HEK293 (cell line): ENCODE measurements around the gene HRCT1.
"Not testable (repeated sequence)": the region's sequence is repeated elsewhere in the genome, so short reads cannot be mapped to it uniquely, and the experiment has no call there.

ENCODE experiments used
- CTCF ChIA-PET: fragments of 350-600 bp; formaldehyde crosslinking; extraction: SDS; loops from one replicate; lab custom pipeline; 2021; ENCODE audit warnings: antibody characterized with exemption; lab: Yijun Ruan, JAX
- POLR2A ChIA-PET: fragments of 300-600 bp; formaldehyde crosslinking; extraction: SDS; loops from one replicate; lab custom pipeline; 2020; ENCODE audit warnings: antibody characterized with exemption, inconsistent platforms; lab: Yijun Ruan, JAX
- H3K27ac ChIP-seq: fragments of 200-500 bp; sonication (Bioruptor generic); 2 replicates; pipeline ENCODE4 v1.5.1; 2014; ENCODE audit warnings: low read depth, low read length, control low read depth, inconsistent platforms; ENCODE audit errors: extremely low read depth
- H3K36me3 ChIP-seq, 2 experiments: fragments of 200-500 bp in 1 of 2; sonication (Bioruptor generic) in 1 of 2; 1 replicate in 1 of 2; 2 replicates in 1 of 2; pipeline ENCODE4 v1.5.1; 2014 to 2017; ENCODE audit warnings: inconsistent platforms in 2 of 2, low read length in 2 of 2; ENCODE audit not compliant: control insufficient read depth in 2 of 2, insufficient read depth in 1 of 2
- H3K4me1 ChIP-seq: fragments of 200-500 bp; sonication (Bioruptor generic); 2 replicates; pipeline ENCODE4 v1.5.1; 2014; ENCODE audit warnings: mild to moderate bottlenecking, low read length, inconsistent platforms; ENCODE audit not compliant: control insufficient read depth, insufficient read depth
- H3K4me3 ChIP-seq: 2 replicates; pipeline ENCODE4 v1.5.1; 2011; ENCODE audit warnings: low read depth, mild to moderate bottlenecking, control low read depth, low read length, moderate library complexity
- H3K9me3 ChIP-seq: fragments of 200-500 bp; sonication (Bioruptor generic); 2 replicates; pipeline ENCODE4 v1.5.1; 2014; ENCODE audit warnings: low read depth, low read length, inconsistent platforms; ENCODE audit not compliant: control insufficient read depth, insufficient read depth
- BCL11B ChIP-seq: fragments of 450-650 bp; formaldehyde crosslinking; IDR thresholded peaks from 2 replicates; pipeline ENCODE4 v1.5.1; 2016; ENCODE audit warnings: low read depth, missing biosample characterization, missing genetic modification characterization
- GLIS2 ChIP-seq: fragments of 450-650 bp; formaldehyde crosslinking; IDR thresholded peaks from 2 replicates; pipeline ENCODE4 v1.5.1; 2016; ENCODE audit warnings: missing biosample characterization, missing genetic modification characterization
- ZEB2 ChIP-seq: fragments of 450-650 bp; formaldehyde crosslinking; IDR thresholded peaks from 2 replicates; pipeline ENCODE4 v1.5.1; 2016; ENCODE audit warnings: missing biosample characterization, missing genetic modification characterization
- ZNF146 ChIP-seq: fragments of 450-650 bp; formaldehyde crosslinking; IDR thresholded peaks from 2 replicates; pipeline ENCODE4 v1.5.1; 2016; ENCODE audit warnings: missing biosample characterization, missing genetic modification characterization
- ZNF175 ChIP-seq: fragments of 450-650 bp; formaldehyde crosslinking; IDR thresholded peaks from 2 replicates; pipeline ENCODE4 v1.5.1; 2016; ENCODE audit warnings: missing biosample characterization, missing genetic modification characterization
- ZNF184 ChIP-seq: fragments of 450-650 bp; IDR thresholded peaks from 2 replicates; pipeline ENCODE4 v1.5.1; 2018; ENCODE audit warnings: missing biosample characterization, mild to moderate bottlenecking, missing genetic modification characterization
- ZNF239 ChIP-seq: fragments of 450-650 bp; formaldehyde crosslinking; IDR thresholded peaks from 2 replicates; pipeline ENCODE4 v1.5.1; 2016; ENCODE audit warnings: missing biosample characterization, missing genetic modification characterization
- ZNF302 ChIP-seq: fragments of 450-650 bp; formaldehyde crosslinking; IDR thresholded peaks from 2 replicates; pipeline ENCODE4 v1.5.1; 2016; ENCODE audit warnings: missing biosample characterization, missing genetic modification characterization, low read depth
- ZNF354C ChIP-seq: fragments of 450-650 bp; formaldehyde crosslinking; IDR thresholded peaks from 2 replicates; pipeline ENCODE4 v1.5.1; 2016; ENCODE audit warnings: missing biosample characterization, missing genetic modification characterization, low read depth, borderline replicate concordance
- ZNF600 ChIP-seq: fragments of 450-650 bp; formaldehyde crosslinking; IDR thresholded peaks from 2 replicates; pipeline ENCODE4 v1.5.1; 2016; ENCODE audit warnings: missing biosample characterization, missing genetic modification characterization
- ZNF660 ChIP-seq: fragments of 450-650 bp; IDR thresholded peaks from 2 replicates; pipeline ENCODE4 v1.5.1; 2018; ENCODE audit warnings: missing biosample characterization, mild to moderate bottlenecking, missing genetic modification characterization
- ZNF791 ChIP-seq: fragments of 450-650 bp; formaldehyde crosslinking; IDR thresholded peaks from 2 replicates; pipeline ENCODE4 v1.5.1; 2016; ENCODE audit warnings: missing biosample characterization, missing genetic modification characterization
- TF ChIP-seq, protein P1 (sequence below): fragments of 450-650 bp; formaldehyde crosslinking; IDR thresholded peaks from 2 replicates; pipeline ENCODE4 v1.5.1; 2016; ENCODE audit warnings: missing biosample characterization, missing genetic modification characterization, borderline replicate concordance
- TF ChIP-seq, protein P2 (sequence below): fragments of 450-650 bp; formaldehyde crosslinking; IDR thresholded peaks from 2 replicates; pipeline ENCODE4 v1.5.1; 2016; ENCODE audit warnings: missing biosample characterization, missing genetic modification characterization, borderline replicate concordance
- TF ChIP-seq, protein P3 (sequence below): IDR thresholded peaks from 2 replicates; pipeline ENCODE4 v1.6.1; 2011; ENCODE audit warnings: mild to moderate bottlenecking, low read depth, low read length, borderline replicate concordance
- TF ChIP-seq, protein P4 (sequence below): fragments of 450-650 bp; formaldehyde crosslinking; IDR thresholded peaks from 2 replicates; pipeline ENCODE4 v1.5.1; 2016; ENCODE audit warnings: missing biosample characterization, missing genetic modification characterization

Gene HRCT1

DNA sequence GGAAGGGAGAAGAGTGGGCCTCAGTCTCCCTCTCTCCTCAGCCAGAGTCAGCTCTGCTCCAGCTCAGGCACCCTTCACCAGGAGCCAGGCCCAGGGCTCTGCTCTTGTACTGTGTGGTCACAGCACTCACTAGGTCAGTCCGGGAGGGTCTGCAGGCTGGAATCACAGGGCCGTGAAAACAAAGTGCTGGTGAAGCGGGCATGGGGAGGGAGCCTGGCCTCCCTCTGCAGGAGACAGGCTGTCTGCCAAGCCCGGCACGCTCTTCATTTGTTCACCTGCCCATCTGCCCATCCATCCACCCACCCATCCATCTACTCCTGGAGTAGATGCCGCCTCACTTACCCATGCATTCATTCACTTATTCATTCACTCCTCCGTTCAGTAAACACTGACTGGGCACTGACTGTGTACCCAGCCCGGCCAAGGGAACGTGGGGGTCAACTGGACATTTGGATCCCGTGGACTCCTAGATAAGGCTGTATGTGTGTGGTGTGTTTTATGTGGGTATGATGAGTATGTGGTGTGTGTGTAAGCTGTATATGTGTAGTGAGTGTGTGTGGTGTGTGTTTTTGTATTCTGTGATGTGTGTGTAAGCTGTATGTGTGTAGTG, 6.9 kb downstream of the HRCT1 start:
- H3K9me3 ChIP-seq = no peaks in the 10 kb centered on the region
- no peak overlapping the region for H3K4me3 ChIP-seq
- no peak overlapping the region for H3K27ac ChIP-seq
- POLR2A ChIA-PET = no interaction called here
- CTCF ChIA-PET = interaction anchor here (0.5 to 3.6 kb wide), 5 partner anchors 9 to 849 kb away, joined by 3 to 45 read pairs (median 11); no protein-coding TSS in a partner anchor
- H3K36me3 ChIP-seq = no peaks in the 10 kb centered on the region
- TF ChIP-seq, protein P1, sequence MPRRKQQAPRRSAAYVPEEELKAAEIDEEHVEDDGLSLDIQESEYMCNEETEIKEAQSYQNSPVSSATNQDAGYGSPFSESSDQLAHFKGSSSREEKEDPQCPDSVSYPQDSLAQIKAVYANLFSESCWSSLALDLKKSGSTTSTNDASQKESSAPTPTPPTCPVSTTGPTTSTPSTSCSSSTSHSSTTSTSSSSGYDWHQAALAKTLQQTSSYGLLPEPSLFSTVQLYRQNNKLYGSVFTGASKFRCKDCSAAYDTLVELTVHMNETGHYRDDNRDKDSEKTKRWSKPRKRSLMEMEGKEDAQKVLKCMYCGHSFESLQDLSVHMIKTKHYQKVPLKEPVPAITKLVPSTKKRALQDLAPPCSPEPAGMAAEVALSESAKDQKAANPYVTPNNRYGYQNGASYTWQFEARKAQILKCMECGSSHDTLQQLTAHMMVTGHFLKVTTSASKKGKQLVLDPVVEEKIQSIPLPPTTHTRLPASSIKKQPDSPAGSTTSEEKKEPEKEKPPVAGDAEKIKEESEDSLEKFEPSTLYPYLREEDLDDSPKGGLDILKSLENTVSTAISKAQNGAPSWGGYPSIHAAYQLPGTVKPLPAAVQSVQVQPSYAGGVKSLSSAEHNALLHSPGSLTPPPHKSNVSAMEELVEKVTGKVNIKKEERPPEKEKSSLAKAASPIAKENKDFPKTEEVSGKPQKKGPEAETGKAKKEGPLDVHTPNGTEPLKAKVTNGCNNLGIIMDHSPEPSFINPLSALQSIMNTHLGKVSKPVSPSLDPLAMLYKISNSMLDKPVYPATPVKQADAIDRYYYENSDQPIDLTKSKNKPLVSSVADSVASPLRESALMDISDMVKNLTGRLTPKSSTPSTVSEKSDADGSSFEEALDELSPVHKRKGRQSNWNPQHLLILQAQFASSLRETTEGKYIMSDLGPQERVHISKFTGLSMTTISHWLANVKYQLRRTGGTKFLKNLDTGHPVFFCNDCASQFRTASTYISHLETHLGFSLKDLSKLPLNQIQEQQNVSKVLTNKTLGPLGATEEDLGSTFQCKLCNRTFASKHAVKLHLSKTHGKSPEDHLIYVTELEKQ (tag by site-specific recombination) = no peak
- no peak for TF ChIP-seq GLIS2 (tag by site-specific recombination)
- TF ChIP-seq ZNF600 = no peak
- TF ChIP-seq, protein P2, sequence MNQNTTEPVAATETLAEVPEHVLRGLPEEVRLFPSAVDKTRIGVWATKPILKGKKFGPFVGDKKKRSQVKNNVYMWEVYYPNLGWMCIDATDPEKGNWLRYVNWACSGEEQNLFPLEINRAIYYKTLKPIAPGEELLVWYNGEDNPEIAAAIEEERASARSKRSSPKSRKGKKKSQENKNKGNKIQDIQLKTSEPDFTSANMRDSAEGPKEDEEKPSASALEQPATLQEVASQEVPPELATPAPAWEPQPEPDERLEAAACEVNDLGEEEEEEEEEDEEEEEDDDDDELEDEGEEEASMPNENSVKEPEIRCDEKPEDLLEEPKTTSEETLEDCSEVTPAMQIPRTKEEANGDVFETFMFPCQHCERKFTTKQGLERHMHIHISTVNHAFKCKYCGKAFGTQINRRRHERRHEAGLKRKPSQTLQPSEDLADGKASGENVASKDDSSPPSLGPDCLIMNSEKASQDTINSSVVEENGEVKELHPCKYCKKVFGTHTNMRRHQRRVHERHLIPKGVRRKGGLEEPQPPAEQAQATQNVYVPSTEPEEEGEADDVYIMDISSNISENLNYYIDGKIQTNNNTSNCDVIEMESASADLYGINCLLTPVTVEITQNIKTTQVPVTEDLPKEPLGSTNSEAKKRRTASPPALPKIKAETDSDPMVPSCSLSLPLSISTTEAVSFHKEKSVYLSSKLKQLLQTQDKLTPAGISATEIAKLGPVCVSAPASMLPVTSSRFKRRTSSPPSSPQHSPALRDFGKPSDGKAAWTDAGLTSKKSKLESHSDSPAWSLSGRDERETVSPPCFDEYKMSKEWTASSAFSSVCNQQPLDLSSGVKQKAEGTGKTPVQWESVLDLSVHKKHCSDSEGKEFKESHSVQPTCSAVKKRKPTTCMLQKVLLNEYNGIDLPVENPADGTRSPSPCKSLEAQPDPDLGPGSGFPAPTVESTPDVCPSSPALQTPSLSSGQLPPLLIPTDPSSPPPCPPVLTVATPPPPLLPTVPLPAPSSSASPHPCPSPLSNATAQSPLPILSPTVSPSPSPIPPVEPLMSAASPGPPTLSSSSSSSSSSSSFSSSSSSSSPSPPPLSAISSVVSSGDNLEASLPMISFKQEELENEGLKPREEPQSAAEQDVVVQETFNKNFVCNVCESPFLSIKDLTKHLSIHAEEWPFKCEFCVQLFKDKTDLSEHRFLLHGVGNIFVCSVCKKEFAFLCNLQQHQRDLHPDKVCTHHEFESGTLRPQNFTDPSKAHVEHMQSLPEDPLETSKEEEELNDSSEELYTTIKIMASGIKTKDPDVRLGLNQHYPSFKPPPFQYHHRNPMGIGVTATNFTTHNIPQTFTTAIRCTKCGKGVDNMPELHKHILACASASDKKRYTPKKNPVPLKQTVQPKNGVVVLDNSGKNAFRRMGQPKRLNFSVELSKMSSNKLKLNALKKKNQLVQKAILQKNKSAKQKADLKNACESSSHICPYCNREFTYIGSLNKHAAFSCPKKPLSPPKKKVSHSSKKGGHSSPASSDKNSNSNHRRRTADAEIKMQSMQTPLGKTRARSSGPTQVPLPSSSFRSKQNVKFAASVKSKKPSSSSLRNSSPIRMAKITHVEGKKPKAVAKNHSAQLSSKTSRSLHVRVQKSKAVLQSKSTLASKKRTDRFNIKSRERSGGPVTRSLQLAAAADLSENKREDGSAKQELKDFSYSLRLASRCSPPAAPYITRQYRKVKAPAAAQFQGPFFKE (tag by site-specific recombination) = no peak
- no peak for TF ChIP-seq ZNF791
- TF ChIP-seq ZNF354C (tag by site-specific recombination) = no peak
- peaks cover 6% of the 10 kb centered on the region for H3K4me1 ChIP-seq

DNA sequence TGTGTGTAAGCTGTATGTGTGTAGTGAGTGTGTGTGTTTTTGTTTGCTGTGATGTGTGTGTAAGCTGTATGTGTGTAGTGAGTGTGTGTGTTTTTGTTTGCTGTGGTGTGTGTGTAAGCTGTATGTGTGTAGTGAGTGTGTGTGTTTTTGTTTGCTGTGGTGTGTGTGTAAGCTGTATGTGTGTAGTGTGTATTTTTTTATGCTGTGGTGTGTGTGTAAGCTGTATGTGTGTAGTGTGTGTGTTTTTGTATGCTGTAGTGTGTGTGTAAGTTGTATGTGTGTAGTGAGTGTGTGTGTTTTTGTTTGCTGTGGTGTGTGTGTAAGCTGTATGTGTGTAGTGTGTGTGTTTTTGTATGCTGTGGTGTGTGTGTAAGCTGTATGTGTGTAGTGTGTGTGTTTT, 7.4 kb downstream of the HRCT1 start:
- CTCF ChIA-PET = interaction anchor here (1.6 to 1.7 kb wide), 2 partner anchors 10 to 123 kb away, joined by 5 to 11 read pairs; no protein-coding TSS in a partner anchor
- H3K4me3 ChIP-seq, H3K4me1 ChIP-seq, POLR2A ChIA-PET, H3K27ac ChIP-seq, H3K9me3 ChIP-seq, H3K36me3 ChIP-seq: not testable (repeated sequence)

DNA sequence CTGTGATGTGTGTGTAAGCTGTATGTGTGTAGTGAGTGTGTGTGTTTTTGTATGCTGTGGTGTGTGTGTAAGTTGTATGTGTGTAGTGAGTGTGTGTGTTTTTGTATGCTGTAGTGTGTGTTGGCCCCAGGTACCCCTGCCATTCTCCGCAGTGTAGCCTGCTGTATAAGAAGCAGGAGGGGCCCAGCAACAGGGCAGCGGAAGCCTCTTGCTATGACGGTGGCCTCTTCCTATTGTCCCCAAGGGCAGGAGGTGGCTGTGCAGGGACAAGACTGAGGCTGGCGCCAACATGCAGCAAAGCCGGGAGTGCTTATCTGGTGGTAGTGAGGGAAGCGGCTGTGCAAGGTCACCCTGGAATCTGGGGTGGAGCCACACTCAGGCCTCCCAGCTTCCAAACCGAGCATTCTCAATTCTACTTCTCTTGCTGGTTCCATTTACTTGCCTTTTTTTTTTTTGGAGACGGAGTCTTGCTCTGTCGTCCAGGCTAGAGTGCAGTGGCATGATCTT, 8.4 kb downstream of the HRCT1 start:
- POLR2A ChIA-PET = no interaction called here
- TF ChIP-seq BCL11B (tag by site-specific recombination) (no peak), ZNF184 (no peak), GLIS2 (tag by site-specific recombination) (no peak), ZEB2 (tag by site-specific recombination) (no peak), ZNF660 (tag by site-specific recombination) (no peak), ZNF239 (no peak), ZNF302 (tag by site-specific recombination) (no peak), ZNF146 (tag by site-specific recombination) (no peak), ZNF175 (tag by site-specific recombination) (no peak)
- TF ChIP-seq, protein P3, sequence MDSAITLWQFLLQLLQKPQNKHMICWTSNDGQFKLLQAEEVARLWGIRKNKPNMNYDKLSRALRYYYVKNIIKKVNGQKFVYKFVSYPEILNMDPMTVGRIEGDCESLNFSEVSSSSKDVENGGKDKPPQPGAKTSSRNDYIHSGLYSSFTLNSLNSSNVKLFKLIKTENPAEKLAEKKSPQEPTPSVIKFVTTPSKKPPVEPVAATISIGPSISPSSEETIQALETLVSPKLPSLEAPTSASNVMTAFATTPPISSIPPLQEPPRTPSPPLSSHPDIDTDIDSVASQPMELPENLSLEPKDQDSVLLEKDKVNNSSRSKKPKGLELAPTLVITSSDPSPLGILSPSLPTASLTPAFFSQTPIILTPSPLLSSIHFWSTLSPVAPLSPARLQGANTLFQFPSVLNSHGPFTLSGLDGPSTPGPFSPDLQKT = no peak
- TF ChIP-seq, protein P4, sequence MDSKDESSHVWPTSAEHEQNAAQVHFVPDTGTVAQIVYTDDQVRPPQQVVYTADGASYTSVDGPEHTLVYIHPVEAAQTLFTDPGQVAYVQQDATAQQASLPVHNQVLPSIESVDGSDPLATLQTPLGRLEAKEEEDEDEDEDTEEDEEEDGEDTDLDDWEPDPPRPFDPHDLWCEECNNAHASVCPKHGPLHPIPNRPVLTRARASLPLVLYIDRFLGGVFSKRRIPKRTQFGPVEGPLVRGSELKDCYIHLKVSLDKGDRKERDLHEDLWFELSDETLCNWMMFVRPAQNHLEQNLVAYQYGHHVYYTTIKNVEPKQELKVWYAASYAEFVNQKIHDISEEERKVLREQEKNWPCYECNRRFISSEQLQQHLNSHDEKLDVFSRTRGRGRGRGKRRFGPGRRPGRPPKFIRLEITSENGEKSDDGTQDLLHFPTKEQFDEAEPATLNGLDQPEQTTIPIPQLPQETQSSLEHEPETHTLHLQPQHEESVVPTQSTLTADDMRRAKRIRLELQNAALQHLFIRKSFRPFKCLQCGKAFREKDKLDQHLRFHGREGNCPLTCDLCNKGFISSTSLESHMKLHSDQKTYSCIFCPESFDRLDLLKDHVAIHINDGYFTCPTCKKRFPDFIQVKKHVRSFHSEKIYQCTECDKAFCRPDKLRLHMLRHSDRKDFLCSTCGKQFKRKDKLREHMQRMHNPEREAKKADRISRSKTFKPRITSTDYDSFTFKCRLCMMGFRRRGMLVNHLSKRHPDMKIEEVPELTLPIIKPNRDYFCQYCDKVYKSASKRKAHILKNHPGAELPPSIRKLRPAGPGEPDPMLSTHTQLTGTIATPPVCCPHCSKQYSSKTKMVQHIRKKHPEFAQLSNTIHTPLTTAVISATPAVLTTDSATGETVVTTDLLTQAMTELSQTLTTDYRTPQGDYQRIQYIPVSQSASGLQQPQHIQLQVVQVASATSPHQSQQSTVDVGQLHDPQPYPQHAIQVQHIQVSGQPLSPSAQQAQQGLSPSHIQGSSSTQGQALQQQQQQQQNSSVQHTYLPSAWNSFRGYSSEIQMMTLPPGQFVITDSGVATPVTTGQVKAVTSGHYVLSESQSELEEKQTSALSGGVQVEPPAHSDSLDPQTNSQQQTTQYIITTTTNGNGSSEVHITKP (tag by site-specific recombination) = no peak

More for the DNA sequence above, 8.4 kb downstream of the HRCT1 start:
- Histone ChIP-seq H3K36me3 (no peaks in the 10 kb centered on the region), H3K27ac (no peak overlapping the region), H3K9me3 (no peaks in the 10 kb centered on the region), H3K4me1 (no peaks in the 10 kb centered on the region), H3K4me3 (no peak overlapping the region)
- CTCF ChIA-PET = interaction anchor here (0.7 to 1.6 kb wide), 2 partner anchors 11 to 36 kb away, joined by 3 to 11 read pairs; no protein-coding TSS in a partner anchor
